Measurements from ENCODE around the gene NUP214.

DNA sequence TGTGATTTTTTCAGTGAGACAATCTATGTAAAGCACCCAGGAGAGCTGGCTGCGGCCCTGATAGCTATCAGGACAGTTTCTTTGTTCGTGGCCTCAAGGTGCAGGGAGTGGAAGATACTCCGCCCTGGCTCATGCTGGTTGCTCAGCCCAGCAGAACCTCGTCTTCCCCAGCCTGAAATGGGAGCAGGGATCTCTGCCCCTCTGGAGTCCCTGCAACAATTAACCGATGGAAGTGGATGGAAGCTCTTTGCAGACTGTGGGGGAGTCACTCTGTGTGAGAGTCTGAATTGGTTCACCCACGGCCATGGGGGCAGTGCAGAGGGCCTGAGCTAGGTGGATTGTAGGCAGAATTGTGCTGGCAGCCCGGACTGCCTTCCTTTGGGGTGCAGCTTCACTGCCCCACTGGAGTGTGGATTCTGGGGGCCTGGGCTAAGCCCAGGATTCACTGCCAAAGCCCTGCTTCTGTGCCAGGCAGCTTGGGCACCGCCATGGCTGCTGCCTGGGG lies 26.2 kb upstream of the NUP214 start:
- TF ChIP-seq POLR2AphosphoS5 (IDR thresholded peaks at IDR 0.05; ENCODE audit: insufficient read depth in 1 of 2, low read depth in 1 of 2): no peak
- TF ChIP-seq, protein P1, sequence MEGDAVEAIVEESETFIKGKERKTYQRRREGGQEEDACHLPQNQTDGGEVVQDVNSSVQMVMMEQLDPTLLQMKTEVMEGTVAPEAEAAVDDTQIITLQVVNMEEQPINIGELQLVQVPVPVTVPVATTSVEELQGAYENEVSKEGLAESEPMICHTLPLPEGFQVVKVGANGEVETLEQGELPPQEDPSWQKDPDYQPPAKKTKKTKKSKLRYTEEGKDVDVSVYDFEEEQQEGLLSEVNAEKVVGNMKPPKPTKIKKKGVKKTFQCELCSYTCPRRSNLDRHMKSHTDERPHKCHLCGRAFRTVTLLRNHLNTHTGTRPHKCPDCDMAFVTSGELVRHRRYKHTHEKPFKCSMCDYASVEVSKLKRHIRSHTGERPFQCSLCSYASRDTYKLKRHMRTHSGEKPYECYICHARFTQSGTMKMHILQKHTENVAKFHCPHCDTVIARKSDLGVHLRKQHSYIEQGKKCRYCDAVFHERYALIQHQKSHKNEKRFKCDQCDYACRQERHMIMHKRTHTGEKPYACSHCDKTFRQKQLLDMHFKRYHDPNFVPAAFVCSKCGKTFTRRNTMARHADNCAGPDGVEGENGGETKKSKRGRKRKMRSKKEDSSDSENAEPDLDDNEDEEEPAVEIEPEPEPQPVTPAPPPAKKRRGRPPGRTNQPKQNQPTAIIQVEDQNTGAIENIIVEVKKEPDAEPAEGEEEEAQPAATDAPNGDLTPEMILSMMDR (IDR thresholded peaks at IDR 0.05): no peak

Measured in vagina (tissue), 2 donors.